Fibroblast of villous mesenchyme (primary cell): Measurements from ENCODE around the gene UBN1. TPM values are rescaled to one million over a fixed set of nuclear protein-coding genes. Genes with fewer than 3 reads are reported as not detected.
"Not testable (repeated sequence)": the region's sequence is repeated elsewhere in the genome, so short reads cannot be mapped to it uniquely, and the experiment has no call there.

Experiments
- DNase-seq: peaks from one replicate; pipeline ENCODE4 v3.0.0-alpha.2; 2010; ENCODE audit warnings: low read depth
- H3K4me3 ChIP-seq: 2 replicates; pipeline ENCODE4 v1.5.1; 2011; ENCODE audit warnings: low read depth, mild to moderate bottlenecking, low read length
- CTCF ChIP-seq: IDR thresholded peaks from 2 replicates; pipeline ENCODE4 v1.5.1; 2012; ENCODE audit warnings: low read depth, mild to moderate bottlenecking, low read length; ENCODE audit not compliant: insufficient read depth
- total RNA-seq: library from RNA; depleted of rRNA; stranded (reverse); fragments of >200 nt; gene quantifications from 2 replicates; pipeline ENCODE4 v1.2.3, GENCODE V29; 2012

Gene UBN1
- total RNA-seq, 1 donor = 28.1 TPM

DNA sequence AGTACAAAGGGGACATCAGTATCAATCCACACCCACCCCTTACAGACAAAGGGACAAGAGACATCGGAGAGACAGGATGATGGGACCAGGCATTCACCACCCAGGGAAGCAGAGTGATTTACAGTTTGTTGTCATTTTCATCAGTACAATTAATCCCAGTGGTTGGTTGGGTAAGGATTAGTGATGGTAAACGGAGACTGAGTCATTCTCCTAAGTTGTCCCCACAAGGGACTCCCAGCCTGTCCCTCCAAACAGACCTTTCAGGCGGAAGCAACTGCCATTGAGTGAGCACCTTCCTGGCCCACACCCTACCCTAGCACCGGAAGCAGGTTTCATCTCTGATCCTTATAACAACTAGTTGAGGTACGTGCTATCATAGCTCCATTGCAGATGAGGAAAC lies 78.5 kb downstream of the UBN1 start:
- DNase-seq = peak; percentile 51
- TF ChIP-seq CTCF = no peak
- H3K4me3 ChIP-seq = no peak overlapping the region

GRCh38 chr16:4926928-4927327 lies 79.6 kb downstream of the UBN1 start:
- DNase-seq = no peak
- H3K4me3 ChIP-seq = no peak overlapping the region
- no peak for TF ChIP-seq CTCF

- no peak for TF ChIP-seq CTCF
- DNase-seq = no peak
- H3K4me3 ChIP-seq = no peak overlapping the region
Observed at GRCh38 chr16:4927661-4928060, 80.4 kb downstream of the UBN1 start.

DNA sequence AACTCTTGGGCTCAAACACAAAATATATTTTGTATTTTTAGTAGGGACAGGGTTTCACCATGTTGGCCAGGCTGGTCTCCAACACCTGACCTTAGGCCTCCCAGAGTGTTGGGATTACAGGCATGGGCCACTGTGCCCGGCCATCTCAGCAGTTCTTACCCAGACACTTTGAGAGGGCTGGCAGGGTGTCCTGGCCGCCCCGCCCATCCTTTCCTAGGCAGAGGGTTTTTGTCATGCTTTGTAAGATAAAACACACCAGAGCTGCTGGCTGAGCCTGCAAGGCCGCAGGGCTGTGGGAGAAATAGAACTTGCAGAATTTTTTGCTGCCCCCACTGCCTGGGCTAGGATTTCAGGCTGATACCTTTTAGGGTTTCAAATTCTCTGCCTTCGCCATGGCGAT lies 80.9 kb downstream of the UBN1 start:
- TF ChIP-seq CTCF = no peak
- DNase-seq = no peak
- no peak overlapping the region for H3K4me3 ChIP-seq

DNA sequence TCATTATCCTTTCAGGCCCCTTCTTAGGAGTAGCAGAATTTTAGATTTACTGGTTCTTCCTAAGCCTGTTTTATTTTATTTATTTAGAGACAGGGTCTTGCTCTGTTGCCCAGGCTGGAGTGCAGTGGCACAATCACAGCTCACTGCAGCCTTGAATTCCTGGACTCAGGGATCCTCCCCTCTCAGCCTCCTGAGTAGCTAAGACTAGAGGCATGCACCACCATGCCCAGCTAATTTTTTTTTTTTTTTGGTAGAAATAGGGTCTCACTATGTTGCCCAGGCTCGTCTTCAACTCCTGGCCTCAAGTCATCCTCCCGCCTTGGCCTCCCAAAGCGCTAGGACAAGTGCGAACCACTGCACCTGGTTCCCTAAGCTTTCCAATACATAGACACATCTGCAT lies 82.3 kb downstream of the UBN1 start:
- not testable (repeated sequence) for H3K4me3 ChIP-seq, DNase-seq

DNA sequence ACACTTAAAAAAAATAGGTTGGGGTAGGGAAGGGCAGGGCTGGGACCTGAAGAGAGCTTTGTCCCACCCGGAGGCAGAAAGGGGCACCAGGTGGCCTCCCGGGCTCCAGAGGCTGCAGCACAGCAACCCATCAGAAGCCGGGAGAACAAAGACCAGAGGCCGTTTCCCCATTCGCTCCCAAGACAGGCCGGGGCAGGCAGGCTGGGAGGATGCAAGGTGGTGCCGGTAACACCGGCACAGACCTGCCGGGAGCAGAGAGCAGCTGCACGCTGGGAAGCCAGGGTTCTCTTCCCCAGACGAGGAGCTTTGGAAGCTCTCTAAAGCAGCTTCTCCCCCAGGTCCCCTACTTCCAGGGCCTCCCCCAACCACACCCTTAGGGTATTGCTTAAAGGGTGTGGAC lies 84.1 kb downstream of the UBN1 start:
- TF ChIP-seq CTCF = no peak
- H3K4me3 ChIP-seq = no peak overlapping the region
- DNase-seq = no peak

Other genes starting within 250 kb of the UBN1 start
- 6.9 and 10.3 TPM in 2 replicates for gene UBALD1, start 232.6 kb upstream of the UBN1 start, total RNA-seq
- gene MGRN1, start 222.7 kb upstream of the UBN1 start, total RNA-seq = 43.2 and 44.5 TPM in 2 replicates
- gene NUDT16L1, start 153.9 kb upstream of the UBN1 start, total RNA-seq = 28.5 and 31.2 TPM in 2 replicates
- gene ANKS3, start 113.2 kb upstream of the UBN1 start, total RNA-seq = 25.4 and 33.2 TPM in 2 replicates
- 1.3 and 1.7 TPM in 2 replicates for gene DNAAF8, start 112.9 kb upstream of the UBN1 start, total RNA-seq
- 12.5 and 12.6 TPM in 2 replicates for gene ZNF500, start 80.3 kb upstream of the UBN1 start, total RNA-seq
- gene SEPTIN12, start 59.1 kb upstream of the UBN1 start, total RNA-seq = not detected in 2 replicates
- gene SMIM22, start 52.1 kb upstream of the UBN1 start, total RNA-seq = not detected in 2 replicates
- gene ROGDI, start 44.8 kb upstream of the UBN1 start, total RNA-seq = 20.7 and 24.5 TPM in 2 replicates
- 45.7 and 60.9 TPM in 2 replicates for gene GLYR1, start 193 bp upstream of the UBN1 start, total RNA-seq
- gene PPL, start 89.7 kb downstream of the UBN1 start, total RNA-seq = 0.32 and 0.86 TPM in 2 replicates
- under 0.01 TPM in 1 of 2 replicates, not detected in the other for gene SEC14L5, start 110.8 kb downstream of the UBN1 start, total RNA-seq
- 17.3 and 18.0 TPM in 2 replicates for gene NAGPA, start 186.5 kb downstream of the UBN1 start, total RNA-seq
- not detected in 2 replicates for gene C16orf89, start 218.5 kb downstream of the UBN1 start, total RNA-seq
- gene ALG1, start 224.4 kb downstream of the UBN1 start, total RNA-seq = 39.9 and 41.9 TPM in 2 replicates